H54 (cell line): ENCODE results near the gene SLC25A39.

Experiments
- DNase-seq: peaks from one replicate; pipeline ENCODE4 v3.0.0; 2011; ENCODE audit warnings: low spot score, mixed read lengths; ENCODE audit not compliant: insufficient read length
- FAIRE-seq: peaks from 3 replicates; lab custom pipeline; 2011; peaks lifted over from hg19 to GRCh38; lab: Jason Lieb, UNC
- POLR2A ChIP-seq: IDR thresholded peaks from 2 replicates; pipeline ENCODE4 v1.6.1; 2011; ENCODE audit warnings: low read depth, mild to moderate bottlenecking, low read length

SLC25A39 gene

GRCh38 chr17:44304651-44305050 lies 20.0 kb downstream of the SLC25A39 start:
- FAIRE-seq (no peak), DNase-seq (no peak)
- no peak for TF ChIP-seq POLR2A

DNA sequence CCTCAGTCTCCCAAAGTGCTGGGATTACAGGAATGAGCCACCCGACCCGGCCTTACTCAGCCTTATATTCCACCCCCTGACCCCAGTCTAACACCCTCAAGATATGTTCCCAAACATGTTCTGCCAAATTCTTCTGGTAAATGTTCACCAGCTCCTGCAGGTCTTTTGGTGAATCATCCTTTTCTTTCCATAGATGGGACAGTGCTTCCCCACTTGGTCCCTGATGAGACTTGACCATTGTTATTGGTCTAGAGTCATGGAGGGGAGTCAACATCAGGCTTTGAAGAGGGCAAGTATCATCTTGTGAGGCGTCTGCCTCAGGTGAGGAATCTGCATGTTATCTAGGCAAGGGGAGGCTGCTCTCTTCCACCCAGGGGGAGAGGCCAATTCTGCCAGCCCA lies 26.6 kb downstream of the SLC25A39 start:
- FAIRE-seq (no peak), DNase-seq (no peak)
- no peak for TF ChIP-seq POLR2A

DNA sequence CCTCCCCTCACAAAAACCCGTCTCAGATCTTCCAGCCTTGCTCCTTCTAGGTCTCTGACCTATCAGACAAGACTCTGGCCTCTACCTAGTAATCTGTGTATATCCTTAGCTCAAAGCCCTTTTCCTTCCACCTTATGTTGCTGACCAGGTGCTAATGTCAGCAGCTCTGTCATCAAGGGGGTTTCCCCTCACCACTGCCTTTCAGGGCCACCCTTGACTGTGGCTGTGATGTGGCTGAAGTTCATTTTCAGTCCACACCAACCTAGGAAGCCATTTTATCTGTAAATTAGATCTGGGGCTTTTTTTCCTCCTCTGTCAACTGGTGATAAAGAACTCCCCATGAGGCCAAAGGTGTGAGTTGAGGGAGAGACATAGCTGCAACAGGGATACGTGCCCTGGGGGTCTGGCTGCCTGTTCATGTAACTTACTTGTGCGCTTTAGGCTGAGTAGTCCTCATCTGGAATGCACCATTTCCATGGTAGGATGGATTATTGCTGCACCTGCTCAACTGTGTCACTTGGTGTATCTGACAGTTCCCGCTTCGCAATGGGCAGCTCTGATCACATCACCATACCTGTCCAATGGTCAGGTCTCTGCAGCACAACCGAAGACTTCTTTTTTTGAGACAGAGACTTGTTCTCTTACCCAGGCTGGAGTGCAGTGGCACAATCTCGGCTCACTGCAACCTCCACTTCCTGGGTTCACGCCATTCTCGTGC lies 31.0 kb downstream of the SLC25A39 start:
- DNase-seq = no peak
- FAIRE-seq = no peak
- no peak for TF ChIP-seq POLR2A

DNA sequence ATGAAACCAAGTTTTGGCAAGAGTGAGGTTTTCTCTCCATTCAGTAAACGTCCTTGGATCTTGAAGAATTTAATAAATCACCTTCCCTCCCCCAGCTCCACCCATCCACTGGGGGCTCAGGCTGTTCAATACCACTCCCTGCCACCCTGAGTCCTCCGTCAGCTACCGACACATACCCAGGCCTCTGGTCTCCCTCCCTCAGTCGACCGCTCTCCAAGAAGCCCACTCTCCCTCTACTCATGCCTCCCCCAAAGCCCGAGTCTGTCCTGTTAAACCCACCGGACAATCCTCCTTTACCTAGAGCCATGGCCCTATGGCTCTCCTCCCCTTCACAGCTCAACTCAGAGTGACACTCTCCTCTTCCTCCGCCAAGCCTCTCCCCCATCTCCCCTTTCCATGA lies 37.0 kb downstream of the SLC25A39 start:
- TF ChIP-seq POLR2A = no peak
- FAIRE-seq = no peak

DNA sequence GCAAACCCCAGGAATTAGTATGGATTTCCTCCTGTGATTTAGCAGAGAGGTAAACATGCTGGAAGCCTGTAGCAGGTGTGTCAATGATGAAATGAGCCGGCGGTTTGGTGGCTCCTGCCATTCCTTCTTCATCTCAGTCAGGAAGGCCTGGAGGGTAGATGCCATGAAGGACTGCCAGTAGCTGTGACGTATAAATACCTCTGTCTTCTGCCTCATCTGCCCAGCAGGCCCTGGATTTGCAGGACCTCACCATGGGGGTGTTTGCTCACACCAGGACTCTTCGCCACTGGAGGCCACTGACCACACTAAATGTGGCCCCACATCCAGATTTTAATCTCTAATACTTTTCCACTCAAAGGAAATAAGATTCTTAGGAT lies 40.6 kb downstream of the SLC25A39 start:
- DNase-seq (no peak), FAIRE-seq (no peak)
- no peak for TF ChIP-seq POLR2A

More for the DNA sequence above, 37.0 kb downstream of the SLC25A39 start:
- no peak for DNase-seq

- no peak for DNase-seq
- no peak for TF ChIP-seq POLR2A
- no peak for FAIRE-seq
These were observed 41.1 kb downstream of the SLC25A39 start for GRCh38 chr17:44283344-44284023.

DNA sequence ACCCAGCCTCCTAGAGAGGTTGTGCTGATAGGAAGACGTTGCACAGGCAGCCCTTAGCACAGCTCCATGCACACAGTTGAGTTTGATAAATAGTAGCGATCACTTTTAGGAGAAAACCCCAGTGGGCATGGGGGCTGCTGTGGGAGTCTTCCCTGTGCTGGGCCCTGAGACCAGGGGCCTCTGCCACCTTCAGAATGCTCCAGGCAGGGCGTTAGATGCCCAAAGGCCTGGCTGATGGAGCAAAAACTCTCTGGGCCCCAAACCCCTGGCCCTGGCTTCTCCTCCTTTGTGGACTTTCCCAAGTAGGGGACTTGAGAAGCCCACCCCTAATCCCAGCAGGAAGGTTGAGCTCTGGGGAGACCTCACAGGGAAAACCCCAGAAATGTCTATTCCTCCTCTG lies 42.4 kb downstream of the SLC25A39 start:
- DNase-seq (no peak), FAIRE-seq (no peak)
- TF ChIP-seq POLR2A = no peak

DNA sequence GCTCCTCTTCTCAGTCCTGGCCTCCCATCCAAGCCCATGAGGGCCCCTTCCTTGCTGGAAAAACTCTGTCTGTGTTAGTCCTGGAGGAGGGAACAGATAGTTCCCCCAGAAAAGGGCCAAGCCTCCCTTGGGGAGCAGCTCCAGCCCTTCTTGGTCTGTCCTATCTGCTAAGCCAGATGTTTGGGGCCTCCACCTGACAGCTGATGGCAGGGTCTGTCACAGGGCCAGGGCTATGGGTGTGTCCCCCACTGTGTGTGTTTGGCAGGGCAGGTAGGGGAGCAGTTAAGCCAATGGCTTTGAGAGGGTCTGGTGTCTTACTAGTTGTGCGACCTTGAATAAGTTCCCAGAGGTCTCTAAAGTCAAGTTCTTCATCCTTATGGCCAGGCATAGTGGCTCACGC lies 43.1 kb downstream of the SLC25A39 start:
- DNase-seq (no peak), FAIRE-seq (no peak)
- no peak for TF ChIP-seq POLR2A

DNA sequence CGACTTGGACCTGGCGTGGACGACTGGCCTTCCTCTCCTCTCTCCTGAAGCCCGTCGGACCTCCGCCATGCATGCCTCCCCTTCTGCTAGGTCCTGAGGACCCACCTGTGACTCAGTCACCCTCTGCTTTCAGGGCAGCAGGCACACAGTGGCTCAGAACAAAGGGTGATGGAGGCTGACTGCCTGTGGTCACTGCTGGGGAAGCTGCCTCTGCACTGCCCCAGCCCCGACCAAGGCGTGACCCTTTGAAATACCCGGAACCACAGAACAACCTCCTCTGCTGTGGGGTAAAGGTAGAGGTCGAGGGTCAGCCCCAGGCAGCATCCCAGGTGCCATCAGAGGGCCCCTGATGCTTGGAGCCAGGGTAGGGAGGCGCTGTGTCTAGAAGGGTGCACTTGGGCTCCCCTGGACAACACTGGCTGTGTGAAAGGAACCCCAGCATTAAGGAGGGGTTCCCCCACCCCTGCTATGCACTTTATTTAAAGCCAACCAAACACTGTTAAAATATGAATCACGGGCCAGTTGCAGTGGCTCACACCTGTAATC lies 44.2 kb downstream of the SLC25A39 start:
- DNase-seq = no peak
- FAIRE-seq = no peak
- no peak for TF ChIP-seq POLR2A

DNA sequence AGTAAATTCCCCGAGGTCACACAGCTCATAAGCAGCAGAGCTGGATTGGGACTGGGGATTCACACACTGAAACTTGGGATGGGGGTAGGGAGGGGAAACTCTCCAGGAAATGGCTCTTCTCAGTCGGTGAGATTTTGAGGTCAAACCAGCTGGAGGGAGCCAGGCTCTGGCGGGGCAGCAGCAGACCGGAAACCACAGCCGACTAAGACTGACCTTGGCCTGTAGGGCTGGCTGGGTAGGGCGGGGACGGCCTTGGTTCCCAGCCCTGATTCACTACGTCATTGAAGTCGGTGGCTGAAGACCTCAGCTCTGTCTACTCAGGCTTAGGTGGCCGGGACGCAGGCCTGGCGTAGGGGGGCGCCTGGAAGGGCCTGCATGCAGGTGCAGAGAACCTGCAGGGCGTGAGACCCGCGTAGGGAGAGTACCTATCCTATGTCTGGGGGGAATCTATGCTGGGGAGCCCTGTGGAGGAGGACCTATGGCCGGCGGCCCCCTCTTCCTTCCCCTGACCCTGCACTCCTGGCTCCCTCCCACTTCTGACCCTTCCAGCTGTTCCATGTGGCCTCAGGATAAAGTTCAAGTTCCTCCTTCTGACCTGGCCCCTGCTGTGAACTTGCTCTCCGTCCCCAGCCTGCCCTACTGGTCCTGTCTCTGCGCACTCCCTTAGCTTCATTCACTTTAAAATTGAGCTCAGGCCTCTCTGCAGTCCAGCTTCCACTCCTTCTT lies 44.8 kb downstream of the SLC25A39 start:
- TF ChIP-seq POLR2A = no peak; the same call in 1 of the 2 replicates
- FAIRE-seq (peak; percentile 64), DNase-seq (peak; percentile 94)

GRCh38 chr17:44279346-44279665 lies 45.3 kb downstream of the SLC25A39 start:
- TF ChIP-seq POLR2A = no peak
- FAIRE-seq = no peak
- no peak for DNase-seq

- TF ChIP-seq POLR2A = no peak
- no peak for DNase-seq
- FAIRE-seq = no peak
These were observed 46.6 kb downstream of the SLC25A39 start for GRCh38 chr17:44277976-44278375.

DNA sequence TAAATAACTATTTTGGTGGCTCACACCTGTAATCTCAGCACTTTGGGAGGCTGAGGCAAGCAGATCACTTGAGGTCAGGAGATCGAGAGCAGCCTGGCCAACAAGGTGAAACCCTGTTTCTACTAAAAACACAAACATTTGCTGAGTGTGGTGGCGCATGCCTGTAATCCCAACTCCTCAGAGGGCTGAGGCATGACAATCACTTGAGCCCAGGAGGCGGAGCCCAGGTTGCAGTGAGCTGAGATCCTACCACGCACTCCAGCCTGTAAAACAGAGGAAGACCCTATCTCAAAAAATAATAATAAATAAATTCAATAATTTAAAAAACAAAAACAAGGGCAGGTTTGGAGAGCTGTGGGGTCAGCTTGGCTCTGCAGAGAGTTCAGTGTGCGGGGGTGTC lies 51.0 kb downstream of the SLC25A39 start:
- no peak for TF ChIP-seq POLR2A
- DNase-seq (no peak), FAIRE-seq (no peak)

- DNase-seq (no peak), FAIRE-seq (no peak)
- no peak for TF ChIP-seq POLR2A
These were observed 51.7 kb downstream of the SLC25A39 start for GRCh38 chr17:44272954-44273353.
